ENCODE measurements around the gene SEMA3C. TPM values are rescaled to one million over a fixed set of nuclear protein-coding genes. Genes with fewer than 3 reads are reported as not detected.

SEMA3C gene
- total RNA-seq, 6 donors from 2014 or later = 30.7 to 81.7 (median 50.1) TPM

GRCh38 chr7:80783678-80784327 lies 135.0 kb downstream of the SEMA3C start:
- peaks cover 12 to 26% (median 19%) of the 10 kb centered on the region in 4 donors for H3K4me1 ChIP-seq
- H3K27me3 ChIP-seq = no peaks in the 10 kb centered on the region
- no peaks in the 10 kb centered on the region for H3K9me3 ChIP-seq
- 66 to 74% methylated on average over 2 of the region's 2 CpGs for WGBS, 2 donors
- DNase-seq (no peak), ATAC-seq (ENCODE audit: low FRiP score in 2 of 2) (no peak)
- H3K27ac ChIP-seq = no peak overlapping the region
- no peaks in the 10 kb centered on the region for H3K36me3 ChIP-seq
- no peak overlapping the region for H3K4me3 ChIP-seq
- TF ChIP-seq POLR2A (IDR thresholded peaks at IDR 0.05) (no peak), EP300 (IDR thresholded peaks at IDR 0.05) (no peak), CTCF (IDR thresholded peaks at IDR 0.05) (no peak), POLR2AphosphoS5 (IDR thresholded peaks at IDR 0.05) (no peak)

GRCh38 chr7:80783186-80783677 lies 135.6 kb downstream of the SEMA3C start:
- peaks cover 12 to 26% (median 19%) of the 10 kb centered on the region in 4 donors for H3K4me1 ChIP-seq
- H3K36me3 ChIP-seq = no peaks in the 10 kb centered on the region
- TF ChIP-seq CTCF (IDR thresholded peaks at IDR 0.05) (no peak), POLR2A (IDR thresholded peaks at IDR 0.05) (no peak), POLR2AphosphoS5 (IDR thresholded peaks at IDR 0.05) (no peak), EP300 (IDR thresholded peaks at IDR 0.05) (no peak)
- H3K9me3 ChIP-seq = no peaks in the 10 kb centered on the region
- H3K4me3 ChIP-seq = no peak overlapping the region
- no peaks in the 10 kb centered on the region for H3K27me3 ChIP-seq
- DNase-seq = no peak
- no peak overlapping the region for H3K27ac ChIP-seq
- ATAC-seq (ENCODE audit: low FRiP score in 2 of 2) = no peak
- 82 to 85% methylated on average over 6 of the region's 6 CpGs for WGBS, 2 donors

- Histone ChIP-seq H3K4me1 (peaks cover 12 to 26% (median 19%) of the 10 kb centered on the region in 4 donors), H3K9me3 (no peaks in the 10 kb centered on the region), H3K27me3 (no peaks in the 10 kb centered on the region), H3K36me3 (no peaks in the 10 kb centered on the region), H3K27ac (peak overlapping the region; percentile 1 to 71 (median 16)), H3K4me3 (no peak overlapping the region)
- peak in 1 of 2 donors; percentile 63 for ATAC-seq (ENCODE audit: low FRiP score in 2 of 2)
- DNase-seq = peak in 1 of 2 donors; percentile 25
- TF ChIP-seq CTCF (IDR thresholded peaks at IDR 0.05) = no peak
- no peak for TF ChIP-seq EP300 (IDR thresholded peaks at IDR 0.05)
- no peak for TF ChIP-seq POLR2AphosphoS5 (IDR thresholded peaks at IDR 0.05)
- no peak for TF ChIP-seq POLR2A (IDR thresholded peaks at IDR 0.05)
These were observed 137.3 kb downstream of the SEMA3C start for GRCh38 chr7:80781561-80781979.

GRCh38 chr7:80781146-80781545 lies 137.7 kb downstream of the SEMA3C start:
- no peaks in the 10 kb centered on the region for H3K36me3 ChIP-seq
- WGBS, 2 donors = 49 to 62% methylated on average over 2 of the region's 2 CpGs
- no peaks in the 10 kb centered on the region for H3K9me3 ChIP-seq
- peak overlapping the region; percentile 1 to 71 (median 16) for H3K27ac ChIP-seq
- H3K27me3 ChIP-seq = no peaks in the 10 kb centered on the region
- DNase-seq (no peak), ATAC-seq (ENCODE audit: low FRiP score in 2 of 2) (peak in 1 of 2 donors; percentile 53)
- TF ChIP-seq EP300 (IDR thresholded peaks at IDR 0.05) = peak in 1 of 4 donors; percentile 4
- no peak for TF ChIP-seq POLR2AphosphoS5 (IDR thresholded peaks at IDR 0.05)
- peaks cover 12 to 26% (median 19%) of the 10 kb centered on the region in 4 donors for H3K4me1 ChIP-seq
- no peak overlapping the region for H3K4me3 ChIP-seq

- 92 to 96% methylated on average over 2 of the region's 2 CpGs for WGBS, 2 donors
- no peak for DNase-seq
- Histone ChIP-seq H3K27me3 (no peaks in the 10 kb centered on the region), H3K4me1 (peaks cover 12 to 26% (median 17%) of the 10 kb centered on the region in 4 donors), H3K4me3 (no peak overlapping the region), H3K36me3 (no peaks in the 10 kb centered on the region), H3K27ac (no peak overlapping the region), H3K9me3 (no peaks in the 10 kb centered on the region)
- TF ChIP-seq POLR2A (IDR thresholded peaks at IDR 0.05) = no peak
- TF ChIP-seq EP300 (IDR thresholded peaks at IDR 0.05) = no peak
- no peak for TF ChIP-seq POLR2AphosphoS5 (IDR thresholded peaks at IDR 0.05)
- TF ChIP-seq CTCF (IDR thresholded peaks at IDR 0.05) = no peak
- no peak for ATAC-seq (ENCODE audit: low FRiP score in 2 of 2)
These were observed 139.4 kb downstream of the SEMA3C start for GRCh38 chr7:80779456-80779855.

Data from upper lobe of left lung (tissue), 6 donors.